ENCODE data around the gene ELL. TPM values are rescaled to one million over a fixed set of nuclear protein-coding genes. Genes with fewer than 3 reads are reported as not detected.

The ELL gene
- total and polyA plus RNA-seq, 2 donors (not counting 3 experiments of a cell fraction or from before 2014, with no cell fraction given): 9.9 to 18.2 TPM

- H3K79me2 ChIP-seq (ENCODE audit: control insufficient read depth, insufficient read depth, low read length): peaks cover 6% of the 10 kb centered on the region
- H4K20me1 ChIP-seq (replicated peaks; ENCODE audit: control insufficient read depth, extremely low read depth, insufficient read depth, low read length): no peaks in the 10 kb centered on the region
- CTCF ChIA-PET: interaction anchor here (0.9 to 7.0 kb wide), 6 partner anchors 15 to 106 kb away, joined by 3 to 127 read pairs (median 5); partner anchors contain the start of gene UBA52
- H3K9me1 ChIP-seq (replicated peaks; ENCODE audit: control insufficient read depth, extremely low read depth, insufficient read depth, low read length): no peaks in the 10 kb centered on the region
- H3K4me2 ChIP-seq (ENCODE audit: insufficient read depth, low read length): no peak overlapping the region
- peaks cover 0 to 22% of the 10 kb centered on the region in 2 experiments for H3K36me3 ChIP-seq (ENCODE audit: control insufficient read depth in 2 of 2, extremely low read depth in 1 of 2, insufficient read depth in 2 of 2, low read length in 2 of 2)
- H2AFZ ChIP-seq (ENCODE audit: low read depth, low read length): no peak overlapping the region
- intact Hi-C loops (cut with micrococcal nuclease): no loop called here
- H3K27me3 ChIP-seq (ENCODE audit: control insufficient read depth in 2 of 2, insufficient read depth in 2 of 2, low read length in 2 of 2): no peaks in the 10 kb centered on the region
- dilution Hi-C loops (cut with MboI; ENCODE audit: extremely low pct_ligation_motif_present, low sequenced_read_pairs): no loop called here
- POLR2A ChIA-PET: no interaction called here
- TF ChIP-seq JUN (IDR thresholded peaks at IDR 0.05; ENCODE audit: borderline replicate concordance, insufficient read depth, insufficient read length, low read depth) (no peak), CTCF (IDR thresholded peaks at IDR 0.05; ENCODE audit: extremely low read depth in 1 of 2, insufficient read depth in 1 of 2, low read depth in 1 of 2, low read length in 2 of 2) (no peak), POLR2A (IDR thresholded peaks at IDR 0.05; ENCODE audit: low read depth, low read length) (no peak), POLR2AphosphoS5 (IDR thresholded peaks at IDR 0.05; ENCODE audit: insufficient read depth, low read depth, low read length) (no peak), MAX (IDR thresholded peaks at IDR 0.05; ENCODE audit: insufficient read depth, insufficient read length) (no peak), GATA2 (IDR thresholded peaks at IDR 0.05; ENCODE audit: insufficient read depth, insufficient read length, low read depth, low read length) (no peak)
- no peaks in the 10 kb centered on the region for H3K9me3 ChIP-seq (replicated peaks; ENCODE audit: control insufficient read depth, insufficient read depth, low read length)
- no peak overlapping the region for H3K4me3 ChIP-seq (replicated peaks in 1 of 3; ENCODE audit: insufficient read depth in 1 of 3, low read depth in 1 of 3, low read length in 3 of 3)
- no peak overlapping the region for H3K9ac ChIP-seq (replicated peaks; ENCODE audit: extremely low read depth, insufficient read depth, low read length)
- DNase-seq (ENCODE audit: low read depth, low spot score) (no peak), FAIRE-seq (no peak)
- H3K4me1 ChIP-seq (ENCODE audit: control insufficient read depth, extremely low read depth, insufficient read depth, low read length): no peaks in the 10 kb centered on the region
- no peak overlapping the region for H3K27ac ChIP-seq (ENCODE audit: insufficient read depth, low read depth, low read length)
- BruUV-seq (replicated peaks): no TSS peak
These were observed 55.9 kb downstream of the ELL start for GRCh38 chr19:18465964-18466339.
